SK-N-SH treated with all-trans-retinoic acid at 6 μM for 48 hours (cell line): ENCODE measurements around the gene ACVR2A.

Source experiments
- ATAC-seq: fragments of 200-7000 bp; cut with Tn5 transposase; 3 replicates; pipeline ENCODE4 v1.9.1; 2020; ENCODE audit warnings: mild to moderate bottlenecking, moderate library complexity
- ARNTL ChIP-seq: fragments of 450-650 bp; formaldehyde crosslinking; IDR thresholded peaks from 2 replicates; pipeline ENCODE4 v1.5.0; 2020; ENCODE audit warnings: low read depth, mild to moderate bottlenecking, moderate library complexity, borderline replicate concordance
- ESRRG ChIP-seq: fragments of 250-450 bp; sonication (Bioruptor Pico); IDR thresholded peaks from 2 replicates; pipeline ENCODE4 v1.6.1; 2021; ENCODE audit warnings: mild to moderate bottlenecking
- GLIS3 ChIP-seq: fragments of 250-450 bp; sonication (Bioruptor Pico); IDR thresholded peaks from 2 replicates; pipeline ENCODE4 v1.5.0; 2020; ENCODE audit warnings: mild to moderate bottlenecking, moderate library complexity
- OSR1 ChIP-seq: fragments of 250-450 bp; sonication (Bioruptor Pico); IDR thresholded peaks from 2 replicates; pipeline ENCODE4 v1.8.0; 2022; ENCODE audit warnings: moderate library complexity, mild to moderate bottlenecking, inconsistent platforms
- PPARA ChIP-seq: fragments of 250-450 bp; sonication (Bioruptor Pico); IDR thresholded peaks from 2 replicates; pipeline ENCODE4 v1.5.0; 2020; ENCODE audit warnings: mild to moderate bottlenecking, borderline replicate concordance
- RARB ChIP-seq: fragments of 250-450 bp; sonication (Bioruptor Pico); IDR thresholded peaks from 2 replicates; pipeline ENCODE4 v1.8.0; 2021; ENCODE audit warnings: mild to moderate bottlenecking, moderate library complexity
- SNAI2 ChIP-seq: fragments of 250-450 bp; sonication (Bioruptor Pico); IDR thresholded peaks from 2 replicates; pipeline ENCODE4 v1.5.0; 2020; ENCODE audit warnings: mild to moderate bottlenecking, moderate library complexity
- TCF4 ChIP-seq: fragments of 250-450 bp; sonication (Bioruptor Pico); IDR thresholded peaks from 2 replicates; pipeline ENCODE4 v1.8.0; 2021; ENCODE audit warnings: mild to moderate bottlenecking, moderate library complexity, borderline replicate concordance
- TOX ChIP-seq: fragments of 250-450 bp; sonication (Bioruptor Pico); IDR thresholded peaks from 2 replicates; pipeline ENCODE4 v1.8.0; 2021; ENCODE audit warnings: mild to moderate bottlenecking, moderate library complexity, borderline replicate concordance
- ZC3H10 ChIP-seq: fragments of 250-450 bp; sonication (Bioruptor Pico); IDR thresholded peaks from 2 replicates; pipeline ENCODE4 v1.5.1; 2021; ENCODE audit warnings: mild to moderate bottlenecking, moderate library complexity
- ZFP30 ChIP-seq: fragments of 450-650 bp; formaldehyde crosslinking; IDR thresholded peaks from 2 replicates; pipeline ENCODE4 v1.5.0; 2022; ENCODE audit warnings: mild to moderate bottlenecking, moderate library complexity
- ZNF8 ChIP-seq: fragments of 450-650 bp; formaldehyde crosslinking; IDR thresholded peaks from 2 replicates; pipeline ENCODE4 v1.5.0; 2020; ENCODE audit warnings: mild to moderate bottlenecking, moderate library complexity
- TF ChIP-seq, protein P1 (sequence below): fragments of 250-450 bp; sonication (Bioruptor Pico); IDR thresholded peaks from 2 replicates; pipeline ENCODE4 v1.8.0; 2020; ENCODE audit warnings: mild to moderate bottlenecking, moderate library complexity, borderline replicate concordance
- TF ChIP-seq, protein P2 (sequence below): fragments of 250-450 bp; sonication (Bioruptor Pico); IDR thresholded peaks from 2 replicates; pipeline ENCODE4 v1.8.0; 2021; ENCODE audit warnings: low read depth, mild to moderate bottlenecking, moderate library complexity, borderline replicate concordance
- TF ChIP-seq, protein P3 (sequence below): fragments of 250-450 bp; sonication (Bioruptor Pico); IDR thresholded peaks from 2 replicates; pipeline ENCODE4 v1.5.1; 2020; ENCODE audit warnings: low read depth, mild to moderate bottlenecking, moderate library complexity

Gene ACVR2A

DNA sequence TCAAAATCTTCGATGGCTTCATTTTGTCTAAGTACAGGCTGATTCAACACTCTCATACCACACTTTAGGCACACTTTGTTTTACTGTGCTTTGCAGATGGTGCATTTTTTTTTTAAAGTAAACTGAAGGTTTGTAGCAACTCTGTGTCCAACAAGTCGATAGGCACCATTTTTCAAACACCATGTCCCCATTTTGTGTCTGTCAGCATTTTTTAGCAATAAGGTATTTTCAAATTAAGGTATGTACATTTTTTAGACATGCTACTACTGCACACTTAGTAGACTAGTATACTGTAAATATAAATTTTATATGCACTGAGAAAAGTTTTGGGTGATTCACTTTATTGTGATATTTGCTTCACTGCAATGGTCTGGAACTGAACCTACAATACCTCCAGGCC, 131.3 kb downstream of the ACVR2A start:
- no peak for ATAC-seq
- TF ChIP-seq ZFP30 (CRISPR knock-in tag) (no peak), GLIS3 (CRISPR knock-in tag) (no peak), TOX (CRISPR knock-in tag) (no peak)
- TF ChIP-seq, protein P1, sequence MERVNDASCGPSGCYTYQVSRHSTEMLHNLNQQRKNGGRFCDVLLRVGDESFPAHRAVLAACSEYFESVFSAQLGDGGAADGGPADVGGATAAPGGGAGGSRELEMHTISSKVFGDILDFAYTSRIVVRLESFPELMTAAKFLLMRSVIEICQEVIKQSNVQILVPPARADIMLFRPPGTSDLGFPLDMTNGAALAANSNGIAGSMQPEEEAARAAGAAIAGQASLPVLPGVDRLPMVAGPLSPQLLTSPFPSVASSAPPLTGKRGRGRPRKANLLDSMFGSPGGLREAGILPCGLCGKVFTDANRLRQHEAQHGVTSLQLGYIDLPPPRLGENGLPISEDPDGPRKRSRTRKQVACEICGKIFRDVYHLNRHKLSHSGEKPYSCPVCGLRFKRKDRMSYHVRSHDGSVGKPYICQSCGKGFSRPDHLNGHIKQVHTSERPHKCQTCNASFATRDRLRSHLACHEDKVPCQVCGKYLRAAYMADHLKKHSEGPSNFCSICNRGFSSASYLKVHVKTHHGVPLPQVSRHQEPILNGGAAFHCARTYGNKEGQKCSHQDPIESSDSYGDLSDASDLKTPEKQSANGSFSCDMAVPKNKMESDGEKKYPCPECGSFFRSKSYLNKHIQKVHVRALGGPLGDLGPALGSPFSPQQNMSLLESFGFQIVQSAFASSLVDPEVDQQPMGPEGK (CRISPR knock-in tag), result no peak

DNA sequence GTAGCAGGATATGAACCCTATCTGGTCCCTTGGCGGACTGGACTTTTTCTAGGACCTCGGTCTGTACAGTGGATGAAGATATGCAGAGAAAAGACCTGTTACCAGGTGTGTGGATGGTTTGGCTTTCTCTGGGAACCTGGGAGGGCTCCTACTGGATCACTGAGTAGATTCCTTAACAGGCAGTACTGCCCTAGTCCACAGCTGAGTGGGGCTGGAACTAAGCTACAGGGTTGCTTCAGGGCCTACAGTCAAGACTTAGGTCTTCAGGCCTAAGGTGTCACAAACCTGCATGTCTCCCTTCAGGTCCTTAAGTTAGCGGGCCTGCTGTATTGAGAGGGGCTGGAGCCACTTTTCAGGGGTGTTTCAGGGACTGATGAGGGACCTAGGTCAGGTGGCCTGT, 132.8 kb downstream of the ACVR2A start:
- ATAC-seq, result no peak
- no peak for TF ChIP-seq ESRRG (CRISPR knock-in tag)
- TF ChIP-seq TOX (CRISPR knock-in tag), result no peak
- no peak for TF ChIP-seq RARB
- TF ChIP-seq, protein P2, sequence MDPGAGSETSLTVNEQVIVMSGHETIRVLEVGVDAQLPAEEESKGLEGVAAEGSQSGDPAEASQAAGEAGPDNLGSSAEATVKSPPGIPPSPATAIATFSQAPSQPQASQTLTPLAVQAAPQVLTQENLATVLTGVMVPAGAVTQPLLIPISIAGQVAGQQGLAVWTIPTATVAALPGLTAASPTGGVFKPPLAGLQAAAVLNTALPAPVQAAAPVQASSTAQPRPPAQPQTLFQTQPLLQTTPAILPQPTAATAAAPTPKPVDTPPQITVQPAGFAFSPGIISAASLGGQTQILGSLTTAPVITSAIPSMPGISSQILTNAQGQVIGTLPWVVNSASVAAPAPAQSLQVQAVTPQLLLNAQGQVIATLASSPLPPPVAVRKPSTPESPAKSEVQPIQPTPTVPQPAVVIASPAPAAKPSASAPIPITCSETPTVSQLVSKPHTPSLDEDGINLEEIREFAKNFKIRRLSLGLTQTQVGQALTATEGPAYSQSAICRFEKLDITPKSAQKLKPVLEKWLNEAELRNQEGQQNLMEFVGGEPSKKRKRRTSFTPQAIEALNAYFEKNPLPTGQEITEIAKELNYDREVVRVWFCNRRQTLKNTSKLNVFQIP (CRISPR knock-in tag), result no peak
- TF ChIP-seq ZNF8 (CRISPR knock-in tag), result no peak
- TF ChIP-seq ZFP30 (CRISPR knock-in tag), result no peak
- TF ChIP-seq, protein P3, sequence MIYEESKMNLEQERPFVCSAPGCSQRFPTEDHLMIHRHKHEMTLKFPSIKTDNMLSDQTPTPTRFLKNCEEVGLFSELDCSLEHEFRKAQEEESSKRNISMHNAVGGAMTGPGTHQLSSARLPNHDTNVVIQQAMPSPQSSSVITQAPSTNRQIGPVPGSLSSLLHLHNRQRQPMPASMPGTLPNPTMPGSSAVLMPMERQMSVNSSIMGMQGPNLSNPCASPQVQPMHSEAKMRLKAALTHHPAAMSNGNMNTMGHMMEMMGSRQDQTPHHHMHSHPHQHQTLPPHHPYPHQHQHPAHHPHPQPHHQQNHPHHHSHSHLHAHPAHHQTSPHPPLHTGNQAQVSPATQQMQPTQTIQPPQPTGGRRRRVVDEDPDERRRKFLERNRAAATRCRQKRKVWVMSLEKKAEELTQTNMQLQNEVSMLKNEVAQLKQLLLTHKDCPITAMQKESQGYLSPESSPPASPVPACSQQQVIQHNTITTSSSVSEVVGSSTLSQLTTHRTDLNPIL, result no peak
- TF ChIP-seq SNAI2 (CRISPR knock-in tag), result no peak
- no peak for TF ChIP-seq OSR1 (CRISPR knock-in tag)
- no peak for TF ChIP-seq PPARA (CRISPR knock-in tag)
- TF ChIP-seq TCF4, result no peak
- TF ChIP-seq ARNTL (CRISPR knock-in tag), result no peak
- no peak for TF ChIP-seq ZC3H10 (CRISPR knock-in tag)
- TF ChIP-seq, all 23 proteins: peak for 0
